Osteocyte (in vitro differentiated cells): ENCODE data around the gene PRIMPOL. TPM values are rescaled to one million over a fixed set of nuclear protein-coding genes. Genes with fewer than 3 reads are reported as not detected.
"Not testable (repeated sequence)": the region's sequence is repeated elsewhere in the genome, so short reads cannot be mapped to it uniquely, and the experiment has no call there.

Source experiments
- DNase-seq: peaks from one replicate; pipeline ENCODE4 v3.0.0; 2021; ENCODE audit warnings: mixed read lengths; ENCODE audit not compliant: unreplicated experiment; ENCODE audit errors: extremely low spot score
- H3K27ac Mint-ChIP-seq: one replicate; pipeline ENCODE4 v1.8.0; 2021; ENCODE audit warnings: mild to moderate bottlenecking, mixed read lengths; ENCODE audit not compliant: unreplicated experiment
- H3K27me3 Mint-ChIP-seq: one replicate; pipeline ENCODE4 v1.8.0; 2021; ENCODE audit warnings: mixed read lengths; ENCODE audit not compliant: unreplicated experiment
- H3K36me3 Mint-ChIP-seq: one replicate; pipeline ENCODE4 v1.8.0; 2021; ENCODE audit warnings: mixed read lengths; ENCODE audit not compliant: unreplicated experiment
- H3K4me1 Mint-ChIP-seq: one replicate; pipeline ENCODE4 v1.8.0; 2021; ENCODE audit warnings: mixed read lengths; ENCODE audit not compliant: unreplicated experiment
- H3K4me3 Mint-ChIP-seq: one replicate; pipeline ENCODE4 v1.8.0; 2021; ENCODE audit warnings: mild to moderate bottlenecking, moderate library complexity, mixed read lengths; ENCODE audit not compliant: unreplicated experiment
- H3K9me3 Mint-ChIP-seq: one replicate; pipeline ENCODE4 v1.8.0; 2021; ENCODE audit warnings: mixed read lengths; ENCODE audit not compliant: unreplicated experiment
- total RNA-seq: library from RNA; stranded (reverse); gene quantifications from 2 replicates; pipeline ENCODE4 v1.2.1, GENCODE V29; 2021
- TF ChIP-seq, protein P1 (sequence below): fragments of 200-600 bp; sonication (generic); IDR thresholded peaks from 2 replicates; pipeline ENCODE4 v1.5.0; 2021; ENCODE audit warnings: antibody characterized with exemption, mild to moderate bottlenecking, moderate library complexity

PRIMPOL gene
- total RNA-seq, 1 donor from 2014 or later, result 17.5 TPM

DNA sequence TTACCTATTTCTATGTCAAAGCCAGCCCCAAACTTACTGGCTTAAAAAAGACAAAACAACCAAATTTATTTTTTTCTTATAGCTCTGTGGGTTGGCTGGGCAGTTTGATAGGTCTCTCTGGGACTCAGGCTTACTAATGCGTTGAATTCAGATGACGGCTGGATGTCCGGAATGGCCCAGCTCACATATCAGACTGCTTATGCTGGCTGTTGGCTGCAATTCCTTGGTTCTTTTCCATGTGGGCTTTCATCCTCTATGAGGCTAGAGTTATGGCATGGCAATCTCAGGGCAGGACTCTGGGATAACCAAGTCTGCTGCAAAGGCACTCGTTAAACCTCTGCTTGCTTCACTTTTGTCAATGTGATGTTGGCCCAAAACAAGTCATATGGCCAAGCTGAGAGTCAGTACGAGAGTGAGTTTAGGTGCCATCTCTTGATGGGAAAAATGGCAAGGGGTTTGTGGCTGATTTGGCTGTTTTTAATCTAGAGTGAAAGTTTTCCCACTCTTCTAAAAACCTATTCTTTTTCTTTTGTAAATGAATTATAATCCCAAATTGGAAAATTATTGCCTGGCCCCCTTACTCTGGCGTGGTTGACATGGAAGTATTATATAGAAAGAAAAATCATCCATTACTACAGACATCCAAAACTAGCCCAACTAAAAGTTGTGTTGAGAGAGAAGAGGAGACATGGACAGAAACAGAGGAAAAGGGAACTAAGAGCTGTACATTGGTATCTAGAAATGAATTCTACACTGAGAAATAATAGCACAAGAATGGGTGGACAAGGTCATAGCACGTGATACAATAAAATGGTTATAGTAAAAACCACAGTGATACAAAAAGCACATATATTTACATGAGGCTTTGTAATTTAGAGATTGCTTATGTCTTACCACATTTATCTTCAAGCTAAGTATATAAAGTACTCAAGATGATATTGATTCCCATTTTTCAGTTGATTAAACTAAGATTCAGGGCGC lies 6.6 kb downstream of the PRIMPOL start:
- TF ChIP-seq, protein P1, sequence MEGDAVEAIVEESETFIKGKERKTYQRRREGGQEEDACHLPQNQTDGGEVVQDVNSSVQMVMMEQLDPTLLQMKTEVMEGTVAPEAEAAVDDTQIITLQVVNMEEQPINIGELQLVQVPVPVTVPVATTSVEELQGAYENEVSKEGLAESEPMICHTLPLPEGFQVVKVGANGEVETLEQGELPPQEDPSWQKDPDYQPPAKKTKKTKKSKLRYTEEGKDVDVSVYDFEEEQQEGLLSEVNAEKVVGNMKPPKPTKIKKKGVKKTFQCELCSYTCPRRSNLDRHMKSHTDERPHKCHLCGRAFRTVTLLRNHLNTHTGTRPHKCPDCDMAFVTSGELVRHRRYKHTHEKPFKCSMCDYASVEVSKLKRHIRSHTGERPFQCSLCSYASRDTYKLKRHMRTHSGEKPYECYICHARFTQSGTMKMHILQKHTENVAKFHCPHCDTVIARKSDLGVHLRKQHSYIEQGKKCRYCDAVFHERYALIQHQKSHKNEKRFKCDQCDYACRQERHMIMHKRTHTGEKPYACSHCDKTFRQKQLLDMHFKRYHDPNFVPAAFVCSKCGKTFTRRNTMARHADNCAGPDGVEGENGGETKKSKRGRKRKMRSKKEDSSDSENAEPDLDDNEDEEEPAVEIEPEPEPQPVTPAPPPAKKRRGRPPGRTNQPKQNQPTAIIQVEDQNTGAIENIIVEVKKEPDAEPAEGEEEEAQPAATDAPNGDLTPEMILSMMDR, result no peak
- Mint-ChIP-seq H3K27ac (no peak overlapping the region), H3K36me3 (peaks cover 9% of the 10 kb centered on the region), H3K4me3 (no peak overlapping the region), H3K27me3 (no peaks in the 10 kb centered on the region), H3K9me3 (no peaks in the 10 kb centered on the region), H3K4me1 (peaks cover 22% of the 10 kb centered on the region)
- DNase-seq, result no peak

DNA sequence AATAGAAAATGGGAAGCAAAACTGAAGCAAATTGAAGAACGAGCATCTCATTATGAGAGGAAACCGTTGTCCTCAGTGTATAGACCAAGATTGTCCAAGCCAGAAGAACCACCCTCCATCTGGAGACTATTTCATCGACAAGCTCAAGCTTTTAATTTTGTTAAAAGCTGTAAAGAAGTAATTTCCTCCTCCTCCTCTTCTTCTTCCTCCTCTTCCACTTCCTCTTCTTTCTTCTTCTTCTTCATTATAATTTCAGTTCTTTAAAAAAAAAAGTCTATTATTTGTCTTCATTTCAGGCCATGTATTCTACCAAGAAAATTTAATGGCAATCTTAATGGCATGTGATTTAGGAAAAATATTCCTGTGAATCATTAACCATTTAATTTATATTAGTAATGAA lies 7.6 kb downstream of the PRIMPOL start:
- TF ChIP-seq, protein P1, result no peak
- no peak overlapping the region for H3K4me3 Mint-ChIP-seq
- no peaks in the 10 kb centered on the region for H3K9me3 Mint-ChIP-seq
- H3K36me3 Mint-ChIP-seq, result peaks cover 9% of the 10 kb centered on the region
- no peak overlapping the region for H3K27ac Mint-ChIP-seq
- H3K4me1 Mint-ChIP-seq, result peaks cover 19% of the 10 kb centered on the region
- H3K27me3 Mint-ChIP-seq, result no peaks in the 10 kb centered on the region
- DNase-seq, result no peak

DNA sequence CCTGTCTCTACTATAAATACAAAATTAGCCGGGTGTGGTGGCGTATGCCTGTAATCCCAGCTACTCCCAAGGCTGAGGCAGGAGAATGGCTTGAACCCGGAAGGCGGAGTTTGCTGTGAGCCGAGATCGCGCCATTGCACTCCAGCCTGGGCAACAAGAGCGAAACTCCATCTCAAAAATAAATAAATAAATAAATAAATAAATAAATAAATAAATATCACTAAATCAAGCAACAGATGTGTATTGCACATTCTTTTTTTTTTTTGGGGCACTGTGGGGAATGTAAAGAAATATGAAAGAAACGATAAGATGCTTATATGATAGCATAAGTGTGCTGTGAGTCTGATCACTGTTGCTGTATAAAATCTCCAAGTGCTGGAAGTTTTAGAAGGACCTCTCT lies 8.3 kb downstream of the PRIMPOL start:
- not testable (repeated sequence) for H3K4me3 Mint-ChIP-seq, H3K9me3 Mint-ChIP-seq, H3K36me3 Mint-ChIP-seq, H3K27ac Mint-ChIP-seq, DNase-seq, H3K27me3 Mint-ChIP-seq
- peaks cover 14% of the 10 kb centered on the region for H3K4me1 Mint-ChIP-seq

DNA sequence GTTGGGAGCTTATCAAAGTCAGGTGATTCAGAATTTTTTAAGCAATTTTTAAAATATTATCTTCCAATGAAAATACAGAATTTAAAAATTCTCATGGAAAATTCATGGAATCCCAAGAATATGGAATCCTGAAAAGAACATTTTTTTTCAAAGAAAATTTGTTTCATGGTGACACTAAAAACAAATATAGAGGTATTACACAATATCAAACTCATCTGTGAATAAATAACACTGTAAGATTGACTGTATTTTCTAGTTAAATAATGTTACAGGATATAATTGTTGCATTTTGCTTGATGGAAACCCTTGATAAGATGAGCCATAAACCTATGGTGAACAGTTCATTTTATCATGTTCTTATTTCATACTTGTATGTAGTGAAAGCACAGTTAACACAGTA lies 11.4 kb downstream of the PRIMPOL start:
- no peak for DNase-seq
- Mint-ChIP-seq H3K36me3 (peaks cover 17% of the 10 kb centered on the region), H3K27me3 (no peaks in the 10 kb centered on the region), H3K4me3 (no peak overlapping the region), H3K27ac (no peak overlapping the region), H3K4me1 (no peaks in the 10 kb centered on the region), H3K9me3 (no peaks in the 10 kb centered on the region)
- TF ChIP-seq, protein P1, result no peak

DNA sequence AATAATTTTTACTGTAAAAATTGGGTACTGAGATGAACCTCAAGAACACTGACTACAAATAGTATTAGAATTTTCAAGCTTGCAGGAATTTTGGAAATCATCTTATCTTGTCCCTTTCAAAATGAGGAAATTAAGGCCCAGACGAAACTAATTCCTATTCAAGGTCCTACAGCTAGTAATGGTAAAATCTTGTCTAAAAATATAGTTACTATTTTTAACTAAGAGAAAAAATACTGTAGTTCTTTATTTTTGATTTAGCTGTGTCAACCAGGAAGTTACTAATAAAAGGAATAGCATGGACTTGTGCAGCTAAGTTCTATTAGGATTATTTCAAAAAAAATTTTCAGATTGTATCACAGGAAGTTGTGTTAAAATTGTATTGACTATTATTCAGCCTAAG lies 12.7 kb downstream of the PRIMPOL start:
- no peaks in the 10 kb centered on the region for H3K27me3 Mint-ChIP-seq
- H3K27ac Mint-ChIP-seq, result no peak overlapping the region
- no peak overlapping the region for H3K4me3 Mint-ChIP-seq
- DNase-seq, result no peak
- H3K36me3 Mint-ChIP-seq, result peaks cover 10% of the 10 kb centered on the region
- no peaks in the 10 kb centered on the region for H3K9me3 Mint-ChIP-seq
- no peaks in the 10 kb centered on the region for H3K4me1 Mint-ChIP-seq
- TF ChIP-seq, protein P1, result no peak
